GM12891 (cell line): ENCODE data around the gene CYB561D1.
"Not testable (repeated sequence)": the region's sequence is repeated elsewhere in the genome, so short reads cannot be mapped to it uniquely, and the experiment has no call there.

Experiments
- DNase-seq: peaks from one replicate; pipeline ENCODE4 v3.0.0; 2011; ENCODE audit warnings: low spot score; ENCODE audit not compliant: insufficient read length
- FAIRE-seq: peaks from 2 replicates; lab custom pipeline; 2011; peaks lifted over from hg19 to GRCh38; lab: Jason Lieb, UNC
- PAX5 ChIP-seq: IDR thresholded peaks from 2 replicates; pipeline ENCODE4 v1.6.1; 2011; ENCODE audit warnings: low read length, moderate library complexity, mild to moderate bottlenecking; ENCODE audit not compliant: insufficient read depth, severe bottlenecking
- POLR2A ChIP-seq: IDR thresholded peaks from 2 replicates; pipeline ENCODE4 v1.6.1; 2011; ENCODE audit warnings: low read depth, low read length, control low read depth
- POLR2AphosphoS5 ChIP-seq: IDR thresholded peaks from 2 replicates; pipeline ENCODE4 v1.6.1; 2011; ENCODE audit warnings: low read depth, low read length, control low read depth
- POU2F2 ChIP-seq: IDR thresholded peaks from 2 replicates; pipeline ENCODE4 v1.6.1; 2011; ENCODE audit warnings: low read depth, mild to moderate bottlenecking, control low read depth, low read length, moderate library complexity
- SPI1 ChIP-seq: IDR thresholded peaks from 2 replicates; pipeline ENCODE4 v1.6.1; 2011; ENCODE audit warnings: low read depth, low read length, control low read depth
- TAF1 ChIP-seq: IDR thresholded peaks from 2 replicates; pipeline ENCODE4 v1.6.1; 2011; ENCODE audit warnings: low read depth, low read length, control low read depth

CYB561D1 gene

GRCh38 chr1:109468903-109469302, 25.0 kb upstream of the CYB561D1 start:
- TF ChIP-seq PAX5 (no peak), POLR2AphosphoS5 (no peak), POLR2A (no peak), TAF1 (no peak), SPI1 (no peak), POU2F2 (no peak)

GRCh38 chr1:109470245-109470644, 23.6 kb upstream of the CYB561D1 start:
- FAIRE-seq (no peak), DNase-seq (no peak)
- TF ChIP-seq POLR2AphosphoS5: no peak
- no peak for TF ChIP-seq SPI1
- no peak for TF ChIP-seq POU2F2
- TF ChIP-seq PAX5: no peak
- TF ChIP-seq TAF1: no peak
- TF ChIP-seq POLR2A: no peak

More at GRCh38 chr1:109468903-109469302, 25.0 kb upstream of the CYB561D1 start:
- no peak for DNase-seq
- no peak for FAIRE-seq

GRCh38 chr1:109472779-109473178, 21.1 kb upstream of the CYB561D1 start:
- FAIRE-seq: no peak
- TF ChIP-seq POLR2A (no peak), POU2F2 (no peak), PAX5 (no peak), TAF1 (no peak), POLR2AphosphoS5 (no peak), SPI1 (no peak)

GRCh38 chr1:109473284-109474057, 20.4 kb upstream of the CYB561D1 start:
- FAIRE-seq, DNase-seq: not testable (repeated sequence)

More at GRCh38 chr1:109472779-109473178, 21.1 kb upstream of the CYB561D1 start:
- DNase-seq: no peak

- FAIRE-seq (no peak), DNase-seq (no peak)
- no peak for TF ChIP-seq POLR2AphosphoS5
- no peak for TF ChIP-seq TAF1
- no peak for TF ChIP-seq SPI1
- no peak for TF ChIP-seq PAX5
- no peak for TF ChIP-seq POLR2A
- TF ChIP-seq POU2F2: no peak
These were observed 19.2 kb upstream of the CYB561D1 start for GRCh38 chr1:109474697-109475096.

- TF ChIP-seq POLR2AphosphoS5: no peak
- no peak for TF ChIP-seq TAF1
- no peak for TF ChIP-seq POU2F2
- no peak for TF ChIP-seq POLR2A
- TF ChIP-seq PAX5: no peak
- TF ChIP-seq SPI1: no peak
These were observed 18.6 kb upstream of the CYB561D1 start for GRCh38 chr1:109475261-109475660.

GRCh38 chr1:109476825-109477224, 17.1 kb upstream of the CYB561D1 start:
- TF ChIP-seq POU2F2 (no peak), PAX5 (no peak), POLR2AphosphoS5 (no peak), SPI1 (no peak), TAF1 (no peak), POLR2A (no peak)
- FAIRE-seq: no peak
- no peak for DNase-seq

More at GRCh38 chr1:109475261-109475660, 18.6 kb upstream of the CYB561D1 start:
- DNase-seq: no peak
- no peak for FAIRE-seq

- FAIRE-seq (no peak), DNase-seq (no peak)
- no peak for TF ChIP-seq SPI1
- no peak for TF ChIP-seq POLR2A
- no peak for TF ChIP-seq POLR2AphosphoS5
- no peak for TF ChIP-seq POU2F2
- no peak for TF ChIP-seq TAF1
These were observed 16.1 kb upstream of the CYB561D1 start for GRCh38 chr1:109477821-109478220.

GRCh38 chr1:109478806-109479205, 15.1 kb upstream of the CYB561D1 start:
- no peak for TF ChIP-seq SPI1
- TF ChIP-seq POLR2AphosphoS5: no peak
- no peak for TF ChIP-seq POU2F2
- TF ChIP-seq PAX5: no peak
- TF ChIP-seq TAF1: no peak
- no peak for TF ChIP-seq POLR2A
- DNase-seq: no peak
- FAIRE-seq: no peak

GRCh38 chr1:109479311-109479710, 14.6 kb upstream of the CYB561D1 start:
- TF ChIP-seq POU2F2 (no peak), POLR2AphosphoS5 (no peak), SPI1 (no peak), POLR2A (no peak), PAX5 (no peak), TAF1 (no peak)
- no peak for DNase-seq
- no peak for FAIRE-seq
